OCI-LY3 (cell line): ENCODE measurements around the gene ZNF304.

Experiments
- EZH2phosphoT487 ChIP-seq: fragments of 200-600 bp; shearing (Covaris generic); IDR thresholded peaks from 2 replicates; pipeline ENCODE4 v1.6.1; 2018; ENCODE audit warnings: antibody characterized with exemption, mixed run types, low read depth
- TF ChIP-seq, protein P1 (sequence below): fragments of 200-600, 300-600 bp; sonication (generic); IDR thresholded peaks from 2 replicates; pipeline ENCODE4 v1.5.1; 2014; ENCODE audit warnings: antibody characterized with exemption, low read length, low read depth

- TF ChIP-seq, protein P1, sequence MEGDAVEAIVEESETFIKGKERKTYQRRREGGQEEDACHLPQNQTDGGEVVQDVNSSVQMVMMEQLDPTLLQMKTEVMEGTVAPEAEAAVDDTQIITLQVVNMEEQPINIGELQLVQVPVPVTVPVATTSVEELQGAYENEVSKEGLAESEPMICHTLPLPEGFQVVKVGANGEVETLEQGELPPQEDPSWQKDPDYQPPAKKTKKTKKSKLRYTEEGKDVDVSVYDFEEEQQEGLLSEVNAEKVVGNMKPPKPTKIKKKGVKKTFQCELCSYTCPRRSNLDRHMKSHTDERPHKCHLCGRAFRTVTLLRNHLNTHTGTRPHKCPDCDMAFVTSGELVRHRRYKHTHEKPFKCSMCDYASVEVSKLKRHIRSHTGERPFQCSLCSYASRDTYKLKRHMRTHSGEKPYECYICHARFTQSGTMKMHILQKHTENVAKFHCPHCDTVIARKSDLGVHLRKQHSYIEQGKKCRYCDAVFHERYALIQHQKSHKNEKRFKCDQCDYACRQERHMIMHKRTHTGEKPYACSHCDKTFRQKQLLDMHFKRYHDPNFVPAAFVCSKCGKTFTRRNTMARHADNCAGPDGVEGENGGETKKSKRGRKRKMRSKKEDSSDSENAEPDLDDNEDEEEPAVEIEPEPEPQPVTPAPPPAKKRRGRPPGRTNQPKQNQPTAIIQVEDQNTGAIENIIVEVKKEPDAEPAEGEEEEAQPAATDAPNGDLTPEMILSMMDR = no peak
- TF ChIP-seq EZH2phosphoT487 = no peak
Observed at GRCh38 chr19:57324992-57325391, 26.1 kb upstream of the ZNF304 start.
